ENCODE data around the gene SMPD1. TPM values are rescaled to one million over a fixed set of nuclear protein-coding genes. Genes with fewer than 3 reads are reported as not detected.

SMPD1 gene
- total and polyA plus RNA-seq, 2 of the 8 experiments (the other 6 are each of a cell fraction or from before 2014, with no cell fraction given): 1.9 to 2.4 TPM

- no peak overlapping the region for H2BK5ac ChIP-seq (ENCODE audit: low read depth, low read length)
- H3K9me3 ChIP-seq (ENCODE audit: insufficient read depth in 2 of 2, low read depth in 1 of 2, low read length in 1 of 2): no peaks in the 10 kb centered on the region
- ChIA-PET POLR2A (ENCODE audit: partially characterized antibody) (interaction anchor here (1.4 to 3.0 kb wide), 3 partner anchors 12 to 20 kb away, joined by 3 to 10 read pairs (median 7); partner anchors contain the start of gene APBB1), CTCF (ENCODE audit: partially characterized antibody) (interaction anchor here (1.4 to 9.5 kb wide), 5 partner anchors 12 to 37 kb away, joined by 4 to 79 read pairs (median 10); partner anchors contain the start of genes APBB1 and HPX)
- H4K20me1 ChIP-seq (replicated peaks in 1 of 2; ENCODE audit: control insufficient read depth in 1 of 2, insufficient read depth in 2 of 2, low read length in 2 of 2): peaks cover 2 to 14% of the 10 kb centered on the region in 2 experiments
- 88% methylated on average over 2 of the region's 2 CpGs; no CpG with 5 or more reads in 1 of the 2 experiments for WGBS, 2 experiments (ENCODE audit: extremely low coverage in 1 of 2, insufficient coverage in 1 of 2, insufficient read length in 1 of 2, insufficient replicate concordance in 2 of 2, low coverage in 1 of 2, low lambda C conversion rate in 2 of 2, missing lambda C conversion rate in 1 of 2)
- H4K91ac ChIP-seq (replicated peaks; ENCODE audit: insufficient read length, low read length): no peak overlapping the region
- H2AFZ ChIP-seq (ENCODE audit: low read length): no peak overlapping the region
- H2BK120ac ChIP-seq (replicated peaks; ENCODE audit: low read depth, low read length): no peak overlapping the region
- no peak overlapping the region for H3K18ac ChIP-seq (ENCODE audit: extremely low read depth, low read length)
- H3K4me1 ChIP-seq (replicated peaks in 1 of 4; ENCODE audit: control insufficient read depth in 3 of 4, insufficient read depth in 4 of 4, low read length in 3 of 4): peaks cover 8 to 15% (median 10%) of the 10 kb centered on the region in 4 experiments
- no peak overlapping the region for H3K14ac ChIP-seq (ENCODE audit: insufficient read length)
- no peaks in the 10 kb centered on the region for H3K27me3 ChIP-seq (replicated peaks in 1 of 4; ENCODE audit: control insufficient read depth in 3 of 4, extremely low read depth in 1 of 4, insufficient read depth in 3 of 4, low read length in 3 of 4)
- TF ChIP-seq ASH2L (IDR thresholded peaks at IDR 0.05; ENCODE audit: low read length) (no peak), RAD21 (IDR thresholded peaks at IDR 0.05 in 1 of 2, conservative IDR thresholded peaks at IDR 0.05 in 1 of 2; ENCODE audit: low read depth in 2 of 2, low read length in 2 of 2) (no peak), KDM4A (IDR thresholded peaks at IDR 0.05; ENCODE audit: low read depth, low read length, severe bottlenecking) (no peak), TAF7 (optimal IDR thresholded peaks at IDR 0.05; ENCODE audit: borderline replicate concordance, low read depth, low read length) (no peak), CTCF (IDR thresholded peaks at IDR 0.05; ENCODE audit: control extremely low read depth in 1 of 3, insufficient read depth in 1 of 3, low read depth in 1 of 3, low read length in 3 of 3) (no peak), CREB1 (IDR thresholded peaks at IDR 0.05) (no peak), TCF12 (IDR thresholded peaks at IDR 0.05; ENCODE audit: low read depth, low read length) (no peak), CEBPB (IDR thresholded peaks at IDR 0.05; ENCODE audit: low read depth, low read length) (no peak), E2F6 (IDR thresholded peaks at IDR 0.05) (no peak)
- H2BK12ac ChIP-seq (ENCODE audit: low read depth, low read length): no peak overlapping the region
- no peak overlapping the region for H4K5ac ChIP-seq (ENCODE audit: insufficient read length, low read depth, low read length)
- DNase-seq (ENCODE audit: low read depth in 1 of 2, low spot score in 2 of 2) (no peak), FAIRE-seq (no peak)
- H3K79me2 ChIP-seq (ENCODE audit: control insufficient read depth in 1 of 2, insufficient read depth in 2 of 2, low read length in 2 of 2): no peaks in the 10 kb centered on the region
- no peak overlapping the region for H2BK20ac ChIP-seq (ENCODE audit: low read length)
- no peak overlapping the region for H4K8ac ChIP-seq (ENCODE audit: extremely low read depth, insufficient read depth, low read length)
- no peaks in the 10 kb centered on the region for H3K79me1 ChIP-seq (ENCODE audit: low read depth, low read length)
- H3K4ac ChIP-seq (replicated peaks; ENCODE audit: insufficient read length, low read depth, low read length): no peak overlapping the region
- no peak overlapping the region for H3K4me3 ChIP-seq (ENCODE audit: extremely low read depth in 1 of 4, insufficient read depth in 2 of 4, low read depth in 3 of 4, low read length in 4 of 4)
- no peak overlapping the region for H3K9ac ChIP-seq (replicated peaks in 1 of 4; ENCODE audit: extremely low read depth in 1 of 4, low read depth in 3 of 4, low read length in 3 of 4)
- no peak overlapping the region for H2BK15ac ChIP-seq (ENCODE audit: low read length)
- no peak overlapping the region for H2AK5ac ChIP-seq (ENCODE audit: low read depth, low read length)
- no peak overlapping the region for H3K56ac ChIP-seq (replicated peaks; ENCODE audit: insufficient read length, low read depth, low read length)
- H3K36me3 ChIP-seq (ENCODE audit: control insufficient read depth in 2 of 4, insufficient read depth in 4 of 4, low read length in 3 of 4): no peaks in the 10 kb centered on the region
- H3K4me2 ChIP-seq (ENCODE audit: insufficient read depth in 1 of 2, low read depth in 2 of 2, low read length in 2 of 2): no peak overlapping the region
- no peak overlapping the region for H3K23ac ChIP-seq (ENCODE audit: insufficient read length)
- no peak overlapping the region for H3K27ac ChIP-seq (ENCODE audit: low read depth, low read length)
- no peaks in the 10 kb centered on the region for H3K23me2 ChIP-seq (ENCODE audit: low read depth, low read length)
These were observed 16.1 kb downstream of the SMPD1 start for GRCh38 chr11:6406370-6406769.
